GM19351 (cell line): ENCODE results near the gene CEP128.

Source experiments
- ATAC-seq: cut with Tn5 transposase; IDR thresholded peaks from one replicate; pipeline ENCODE4 v1.9.1; 2021; ENCODE audit warnings: mild to moderate bottlenecking, moderate library complexity; ENCODE audit not compliant: unreplicated experiment

Gene CEP128

DNA sequence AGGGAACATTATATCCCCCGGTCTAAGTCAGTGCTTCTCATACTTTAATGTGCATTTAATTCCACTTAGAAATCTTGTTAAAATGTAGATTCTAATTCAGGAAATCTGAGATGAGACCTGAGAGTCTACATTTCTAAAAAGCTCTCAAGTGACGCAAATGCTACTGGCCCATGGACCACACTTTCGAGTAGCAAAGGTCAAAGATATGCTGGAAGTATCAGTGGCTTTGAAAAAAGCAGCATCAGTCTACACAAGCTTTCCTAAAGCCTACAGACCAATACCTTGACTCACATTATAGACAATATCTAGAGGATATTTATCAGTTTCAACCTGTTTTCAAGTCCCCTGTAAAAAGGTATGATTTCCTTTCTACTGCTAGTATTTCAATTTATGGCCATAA lies 248.6 kb downstream of the CEP128 start:
- no peak for ATAC-seq

DNA sequence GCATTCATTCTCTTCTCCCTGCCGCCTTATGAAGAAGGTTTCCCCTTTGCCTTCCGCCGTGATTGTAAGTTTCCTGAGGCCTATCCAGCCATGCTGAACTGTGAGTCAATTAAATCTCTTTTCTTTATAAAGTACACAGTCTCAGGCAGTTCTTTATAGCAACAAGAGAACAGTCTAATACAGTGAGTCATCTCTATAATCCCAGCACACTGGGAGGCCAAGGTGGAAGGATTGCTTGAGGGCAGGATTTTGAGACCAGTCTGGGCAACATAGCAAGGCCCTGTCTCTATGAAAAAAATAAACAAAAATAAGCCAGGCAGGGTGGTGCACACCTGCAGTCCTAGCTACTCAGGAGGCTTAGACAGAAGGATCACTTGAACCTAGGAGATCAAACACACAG lies 259.9 kb downstream of the CEP128 start:
- ATAC-seq, result no peak

DNA sequence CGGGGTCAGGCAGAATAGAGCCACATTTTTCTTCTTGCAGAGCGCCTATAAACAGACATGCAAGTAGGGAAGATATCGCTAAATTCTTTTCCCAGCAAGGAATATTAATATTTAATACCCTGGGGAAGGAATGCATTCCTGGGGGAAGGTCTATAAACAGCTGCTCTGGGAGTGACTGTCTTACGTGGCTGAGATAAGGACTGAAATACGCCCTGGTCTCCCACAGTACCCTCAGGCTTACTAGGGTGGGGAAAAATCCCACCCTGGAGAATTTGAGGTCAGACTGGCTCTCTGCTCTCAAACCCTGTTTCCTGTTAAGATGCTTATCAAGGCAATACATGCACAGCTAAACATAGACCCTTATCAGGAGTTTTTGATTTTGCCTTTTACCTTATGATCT lies 262.3 kb downstream of the CEP128 start:
- no peak for ATAC-seq

DNA sequence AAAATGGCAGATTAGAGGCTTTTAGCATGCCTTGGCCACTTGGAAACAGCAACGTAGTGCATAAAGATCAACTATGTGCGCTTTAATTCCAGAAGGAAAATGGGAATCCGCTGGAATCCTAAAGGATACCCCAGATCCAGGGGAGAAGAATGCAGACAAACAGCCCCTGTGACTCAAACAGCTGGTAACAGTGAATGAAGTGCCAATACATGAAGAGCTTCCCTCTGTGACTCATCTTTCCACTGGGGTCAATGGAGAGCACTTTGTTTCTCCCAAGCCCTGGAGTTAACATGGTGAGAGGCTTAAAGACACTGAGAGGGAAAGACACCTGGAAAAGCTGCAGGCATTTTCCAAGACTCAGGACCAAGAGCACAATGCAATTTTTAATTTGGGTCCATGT lies 263.1 kb downstream of the CEP128 start:
- ATAC-seq, result no peak

DNA sequence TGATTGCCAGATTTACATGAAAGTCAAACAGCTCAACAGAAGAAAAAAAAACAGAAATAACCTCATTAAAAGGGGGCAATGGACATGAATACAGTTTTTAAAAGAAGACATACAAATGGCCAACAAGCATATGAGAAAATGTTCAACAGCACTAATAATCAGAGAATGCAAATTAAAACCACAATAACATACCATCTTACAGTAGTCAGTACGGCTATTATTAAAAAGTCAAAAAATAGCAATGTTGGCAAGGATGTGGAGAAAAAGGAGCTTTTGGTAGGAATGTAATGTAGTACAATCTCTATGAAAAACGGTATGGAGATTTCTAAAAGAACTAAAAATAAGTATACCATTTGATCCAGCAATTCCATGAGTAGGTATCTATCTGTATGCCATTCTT lies 272.1 kb downstream of the CEP128 start:
- ATAC-seq, result no peak

DNA sequence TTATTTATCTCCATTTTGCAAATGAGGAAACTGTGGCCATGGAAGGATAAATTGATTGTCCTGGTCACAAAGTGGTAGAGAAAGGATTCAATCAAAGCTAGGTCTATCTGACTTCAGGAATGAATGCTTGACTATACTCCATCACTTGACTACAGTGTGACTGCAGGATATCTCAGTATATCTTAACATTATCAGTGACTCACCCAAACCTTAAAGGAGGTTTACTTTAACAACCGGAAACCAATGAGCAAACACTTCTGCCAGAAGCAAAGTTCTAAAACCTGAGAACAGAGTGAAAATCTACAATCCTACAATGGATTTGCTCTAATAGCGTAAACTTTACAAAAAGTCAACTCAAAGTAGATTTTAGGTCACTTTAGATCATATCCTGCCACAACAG lies 277.0 kb downstream of the CEP128 start:
- ATAC-seq, result no peak

DNA sequence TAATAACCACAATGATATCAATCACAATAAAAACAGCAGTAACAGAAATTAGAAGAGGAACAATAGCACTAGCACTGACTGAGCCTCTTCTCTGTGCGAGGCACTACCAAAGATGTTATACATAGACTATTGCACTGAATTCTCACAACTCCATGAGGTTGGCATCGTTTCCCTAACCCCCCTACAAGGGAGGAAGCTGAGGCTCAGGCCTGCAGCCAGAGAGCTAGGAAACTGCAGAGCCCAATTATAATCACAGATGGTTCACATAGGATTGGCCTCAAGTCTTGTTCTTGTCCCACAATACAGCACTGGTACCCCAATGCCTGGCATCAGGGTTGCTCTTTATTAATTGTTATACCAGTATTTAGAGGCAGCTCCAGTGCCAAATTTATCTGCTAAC lies 278.0 kb downstream of the CEP128 start:
- ATAC-seq, result no peak

DNA sequence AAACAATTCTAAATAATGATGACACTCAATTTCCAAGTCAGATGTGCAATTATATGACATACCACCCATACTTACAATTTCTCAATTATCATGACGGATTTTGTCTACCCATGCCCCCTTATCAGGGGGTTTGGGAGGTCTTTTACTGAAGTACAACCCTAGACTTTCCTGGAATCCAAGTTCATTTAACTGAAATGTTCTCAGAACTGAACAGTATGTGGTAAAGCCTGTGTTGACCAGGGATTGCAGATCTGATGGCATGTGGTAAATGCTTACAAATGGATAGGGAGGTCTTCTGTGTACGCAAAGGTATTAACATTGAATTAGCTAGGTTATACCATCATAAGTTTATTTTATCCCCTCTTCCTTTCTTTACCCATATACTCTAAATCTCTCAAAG lies 281.8 kb downstream of the CEP128 start:
- ATAC-seq, result no peak

DNA sequence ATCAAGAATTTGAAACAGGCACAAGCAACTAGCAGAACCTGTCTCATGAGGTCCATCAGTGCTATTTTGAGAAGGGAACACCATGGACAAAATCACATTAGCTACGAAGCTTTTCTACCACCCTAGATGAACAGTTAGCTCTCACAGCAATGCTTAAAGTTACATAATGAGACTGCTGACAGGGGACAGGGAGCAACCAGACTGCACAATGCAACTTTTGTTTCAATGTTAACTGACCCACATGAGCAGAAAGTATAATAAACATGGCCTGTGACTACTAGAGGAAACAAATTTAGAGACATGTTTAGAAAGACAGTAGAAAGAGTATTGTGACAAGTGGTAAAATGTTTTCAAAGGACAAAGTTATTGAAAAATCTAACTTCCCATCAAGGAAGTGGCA lies 282.8 kb downstream of the CEP128 start:
- no peak for ATAC-seq

DNA sequence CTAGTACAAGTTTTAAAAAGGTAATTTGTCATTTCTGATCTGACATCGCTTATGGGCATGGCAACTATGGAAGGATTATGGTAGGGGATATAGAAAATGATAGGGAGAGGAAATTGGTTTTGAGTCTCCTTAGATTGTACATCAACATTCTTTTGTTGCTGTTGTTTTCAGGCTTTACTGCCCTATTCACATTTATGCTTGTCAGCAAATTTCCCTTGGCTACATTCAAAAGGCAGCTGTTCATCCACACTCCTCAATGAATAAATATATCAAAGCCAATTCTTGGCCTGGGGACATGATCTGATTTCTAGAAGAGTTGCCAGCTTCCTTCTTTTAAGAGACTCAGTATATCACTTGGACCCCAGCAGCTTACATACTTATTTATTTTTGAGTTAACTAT lies 283.4 kb downstream of the CEP128 start:
- no peak for ATAC-seq

DNA sequence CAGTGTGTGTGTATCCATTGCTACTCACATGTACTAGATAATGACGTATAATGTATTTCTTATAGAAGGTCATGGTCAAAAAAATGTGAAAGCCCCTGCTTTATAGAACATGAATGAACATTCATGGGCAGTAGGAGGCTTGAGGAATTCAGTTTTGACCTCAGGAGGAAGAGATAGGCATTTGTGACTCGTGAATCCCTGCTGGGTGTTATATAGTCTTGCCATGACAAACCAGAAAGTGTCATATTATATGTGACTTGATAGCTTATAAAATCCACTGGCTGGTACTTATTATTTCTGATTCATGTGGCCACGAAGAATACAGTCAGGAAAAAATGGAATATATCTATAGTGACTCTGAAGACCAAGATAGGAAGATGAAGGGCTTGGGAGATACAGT lies 287.6 kb downstream of the CEP128 start:
- no peak for ATAC-seq

DNA sequence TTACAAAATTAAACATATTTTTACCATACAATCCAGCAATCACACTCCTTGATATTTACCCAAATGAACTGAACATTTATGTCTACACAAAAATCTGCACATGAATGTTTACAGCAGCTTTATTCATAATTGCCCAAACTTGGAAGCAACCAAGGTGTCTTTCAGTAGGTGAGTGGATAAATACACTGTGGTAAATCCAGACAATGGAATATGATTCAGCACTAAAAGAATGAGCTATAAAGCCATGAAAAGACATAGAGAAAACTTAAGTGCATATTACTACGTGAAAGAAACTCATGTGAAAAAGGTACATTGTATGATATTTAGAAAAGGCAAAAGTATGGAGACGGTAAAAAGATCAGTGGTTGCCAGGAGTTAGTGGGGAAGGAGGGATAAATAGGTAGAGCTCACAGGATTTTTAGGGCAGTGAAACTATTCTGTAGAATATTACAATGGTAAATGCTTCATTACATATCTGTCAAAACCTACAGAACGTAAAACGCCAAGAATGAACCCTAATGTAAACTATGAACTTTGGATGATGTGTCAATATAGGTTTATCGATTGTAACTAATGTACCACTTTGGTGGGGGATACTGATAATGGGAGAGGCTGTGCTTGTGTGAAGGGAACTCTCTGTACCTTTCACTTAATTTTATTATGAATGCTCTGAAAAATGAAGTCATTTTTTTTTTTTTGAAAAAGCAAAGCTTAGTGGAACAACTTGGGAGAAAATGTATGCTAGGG lies 295.7 kb downstream of the CEP128 start:
- ATAC-seq, result no peak

DNA sequence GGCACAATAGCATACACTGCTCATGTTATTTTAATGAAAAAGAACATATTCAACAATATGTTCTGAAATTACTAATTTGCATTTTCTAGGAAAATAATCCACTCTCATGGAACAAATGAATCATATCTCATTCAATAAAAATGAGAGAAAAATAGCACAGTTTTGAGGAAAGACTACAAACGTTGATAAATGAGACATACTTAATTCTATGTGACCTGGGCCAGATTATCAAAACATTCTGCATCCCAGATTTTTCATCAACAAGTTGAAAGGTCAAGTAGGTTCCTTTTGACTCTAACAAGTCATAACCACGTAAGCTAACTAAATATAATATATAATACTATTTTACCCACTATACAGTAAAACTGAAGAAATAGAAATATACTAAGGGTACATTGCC lies 296.7 kb downstream of the CEP128 start:
- ATAC-seq, result no peak

DNA sequence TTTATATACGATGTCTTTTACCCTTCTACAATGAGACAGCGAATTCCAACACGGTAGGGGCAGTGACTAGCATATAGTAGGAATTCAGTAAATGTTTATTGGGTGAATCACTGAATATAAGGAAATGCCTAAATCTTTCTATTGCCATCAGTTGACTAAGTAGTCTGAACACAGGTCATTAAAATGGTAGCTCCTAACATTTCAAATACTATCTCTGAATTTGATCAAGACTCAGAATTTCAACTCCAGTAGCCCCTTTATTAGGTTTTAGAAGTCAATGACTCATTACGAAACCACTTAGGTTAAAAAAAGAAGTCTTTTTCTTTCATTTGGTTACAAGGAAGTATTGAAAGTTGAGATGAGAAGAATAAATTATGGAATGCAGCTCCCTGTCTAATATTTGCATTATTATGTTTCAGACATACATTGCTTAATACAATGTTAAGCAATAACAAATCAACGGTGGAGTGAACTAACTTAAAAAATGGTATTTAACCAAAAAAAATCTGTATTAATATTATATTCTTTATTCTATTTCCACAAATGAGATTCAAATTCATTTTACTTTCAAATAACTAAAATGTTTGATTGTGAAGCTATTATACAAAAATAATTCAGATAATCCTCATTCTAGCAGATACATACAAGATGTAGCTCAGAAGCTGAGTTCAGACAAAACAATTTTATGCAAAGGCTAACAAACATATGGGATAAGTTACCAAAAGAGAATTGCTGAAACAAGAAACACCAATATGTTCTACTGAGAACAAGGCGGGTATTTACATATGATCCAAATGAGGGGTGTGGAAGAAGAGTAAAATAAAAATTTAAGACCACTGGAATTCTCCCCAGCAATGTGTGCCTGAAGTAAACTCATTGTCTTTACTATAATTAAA lies 302.7 kb downstream of the CEP128 start:
- ATAC-seq, result peak; percentile 38

DNA sequence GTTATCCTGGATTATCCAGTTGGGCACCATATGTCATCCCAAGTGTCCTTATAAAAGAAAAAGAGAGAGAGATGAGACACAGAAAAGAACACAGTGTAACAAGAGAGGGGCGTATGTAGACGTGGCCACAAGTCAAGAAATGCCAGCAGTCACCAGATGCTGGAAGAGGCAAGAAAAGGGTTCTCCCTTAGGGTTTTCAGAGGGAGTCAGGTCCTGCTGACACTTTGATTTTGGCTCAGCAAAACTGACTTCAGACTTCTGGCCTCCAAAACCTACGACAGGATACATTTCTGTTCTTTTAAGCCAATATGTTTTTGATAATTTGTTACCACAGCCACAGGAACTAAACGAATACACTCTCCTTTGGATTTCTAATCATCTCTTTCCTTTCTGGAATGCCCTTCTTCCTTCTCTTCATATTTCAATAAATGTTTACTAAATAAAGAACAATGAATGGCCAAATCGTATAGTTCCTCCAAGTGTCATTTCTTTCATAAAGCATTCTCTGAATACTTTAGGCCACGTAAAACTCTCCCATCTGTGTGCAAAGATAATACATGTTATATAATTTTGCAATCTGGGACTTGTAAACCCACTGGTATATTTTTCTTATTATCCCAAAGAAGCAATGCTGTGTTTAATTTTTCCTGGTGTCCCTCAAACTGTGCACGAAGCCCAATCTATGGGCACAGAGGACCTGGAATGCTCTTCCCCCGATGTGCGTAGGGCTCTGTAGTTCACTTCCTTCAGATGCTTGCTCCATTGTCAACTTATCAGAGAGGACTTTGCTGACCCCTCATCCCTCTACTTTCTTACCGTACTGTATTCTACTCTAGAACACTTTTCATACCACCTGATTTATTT lies 303.6 kb downstream of the CEP128 start:
- no peak for ATAC-seq

DNA sequence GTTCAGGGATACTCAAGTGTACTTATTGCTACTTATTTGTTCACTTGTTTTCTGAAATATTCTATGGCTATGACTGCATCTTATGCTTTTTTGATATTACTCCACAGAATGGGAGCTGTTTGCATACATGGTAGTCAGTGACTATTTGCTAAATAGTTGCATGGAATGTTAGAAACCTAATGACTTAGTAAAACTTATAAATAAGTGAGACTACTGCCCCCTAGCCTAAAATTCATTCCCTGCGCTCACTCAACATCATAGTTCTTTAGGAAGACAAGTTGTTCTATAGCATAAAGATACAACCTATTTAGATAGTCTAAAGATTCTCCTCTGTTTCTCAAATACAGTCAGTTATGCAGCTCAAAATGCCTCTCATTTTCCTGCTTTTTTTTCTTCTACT lies 305.5 kb downstream of the CEP128 start:
- no peak for ATAC-seq

DNA sequence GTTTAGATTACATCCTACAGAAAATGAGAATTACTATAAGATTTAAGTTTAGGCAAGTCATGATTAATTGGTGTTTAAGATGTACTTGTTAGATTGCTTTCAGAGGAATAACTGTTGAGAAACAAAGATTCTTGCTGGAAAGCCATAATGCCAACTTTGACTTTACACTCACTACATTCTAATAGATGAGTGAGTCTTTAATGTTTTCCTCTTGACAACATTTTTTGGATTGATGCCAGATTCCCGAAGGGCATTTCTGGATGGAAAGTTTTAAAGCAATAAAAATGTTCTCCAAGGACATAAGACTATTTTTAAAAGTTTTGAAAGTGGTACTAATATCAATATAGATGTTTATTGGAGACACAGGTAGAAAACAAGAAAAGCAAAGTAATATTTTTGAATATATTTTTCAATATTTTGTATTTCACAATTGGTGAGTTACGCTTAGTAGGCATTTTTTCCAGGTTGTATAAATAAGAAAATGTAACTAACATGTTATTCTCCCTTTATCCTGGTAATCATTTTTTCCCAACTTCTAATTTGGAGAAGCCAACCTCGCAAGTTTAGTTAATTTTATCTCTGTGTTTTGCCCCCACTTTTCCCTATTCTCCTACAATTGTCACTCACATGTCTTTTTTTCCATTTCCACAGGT lies 307.3 kb downstream of the CEP128 start:
- no peak for ATAC-seq

DNA sequence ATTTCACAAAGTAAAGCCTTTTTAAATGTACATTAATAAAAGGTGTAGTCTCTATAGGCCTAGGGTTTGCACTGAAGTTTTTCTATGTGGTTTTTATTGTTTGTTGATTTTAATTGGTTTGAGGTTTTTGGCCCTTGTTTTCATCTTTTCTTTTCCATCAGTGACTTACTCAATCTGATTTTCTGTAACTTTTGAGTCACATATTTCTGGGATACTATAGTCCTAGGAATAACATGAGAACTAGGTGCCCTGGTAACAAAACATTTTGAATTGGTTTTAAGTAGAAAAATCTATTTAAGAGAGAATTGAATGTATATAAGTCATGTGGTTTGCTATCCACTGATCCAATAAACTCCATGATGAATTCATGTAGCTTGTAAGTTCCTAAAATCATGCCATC lies 311.9 kb downstream of the CEP128 start:
- ATAC-seq, result no peak

DNA sequence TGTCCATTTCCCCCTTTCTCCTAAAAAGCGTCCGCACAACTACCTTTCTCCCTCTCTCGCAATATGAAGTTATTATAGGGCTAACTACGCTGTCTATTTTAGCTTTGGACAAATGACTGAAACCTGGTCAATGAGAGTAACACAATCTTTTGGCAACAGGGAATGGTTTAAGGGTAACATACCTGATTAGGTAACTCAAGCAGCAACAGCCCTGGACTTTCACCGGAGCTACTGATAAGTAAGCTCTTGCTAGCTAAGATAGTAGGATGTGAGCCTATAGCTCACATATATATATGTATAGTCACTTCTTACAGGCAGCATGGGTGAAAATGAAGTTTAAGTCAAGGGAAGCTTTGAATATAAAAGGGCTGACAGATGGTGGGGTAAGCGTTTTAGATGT lies 313.0 kb downstream of the CEP128 start:
- no peak for ATAC-seq

DNA sequence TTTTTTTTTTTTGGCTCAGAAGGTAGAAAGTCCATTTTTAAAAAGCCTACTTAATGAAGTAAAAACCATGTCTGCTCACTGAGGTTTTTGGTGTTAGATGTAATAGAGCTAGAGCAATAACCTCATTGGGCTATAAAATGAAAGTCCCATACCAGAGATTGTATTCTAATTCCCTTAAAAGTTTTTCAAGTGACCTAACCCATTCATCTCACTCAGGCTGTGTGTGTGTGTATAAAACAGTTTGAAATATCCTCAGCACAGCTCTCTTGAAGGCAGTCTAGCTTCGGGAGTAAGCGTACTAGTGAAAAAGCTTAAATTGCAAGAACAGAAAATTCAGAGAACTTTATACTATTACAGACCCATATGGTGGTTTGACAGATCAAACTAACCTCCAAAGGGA lies 313.8 kb downstream of the CEP128 start:
- ATAC-seq, result no peak

DNA sequence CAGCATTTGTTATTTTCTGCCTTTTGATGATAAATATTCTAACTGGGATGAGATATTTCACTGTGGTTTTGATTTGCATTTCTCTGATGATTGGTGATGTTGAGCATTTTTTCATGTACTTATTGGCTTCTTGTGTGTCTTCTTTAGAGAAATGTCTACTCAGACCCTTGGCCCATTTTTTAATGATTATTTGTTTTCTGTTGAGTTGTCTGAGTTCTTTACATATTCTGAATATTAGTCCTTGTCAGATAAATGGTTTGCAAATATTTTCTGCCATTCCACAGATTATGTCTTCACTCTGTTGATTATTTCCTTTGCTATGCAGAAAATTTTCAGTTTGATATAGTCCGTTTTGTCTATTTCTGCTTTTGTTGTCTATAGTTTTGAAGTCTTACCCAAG lies 317.0 kb downstream of the CEP128 start:
- ATAC-seq, result no peak
